Stimulated activated CD4-positive, alpha-beta T cell treated with anti-CD3 and anti-CD28 coated beads, Interleukin-12 subunit alpha, Interleukin-12 subunit beta, amount 100 ng/mL, for 48 hours (primary cell): ENCODE measurements around the gene EMC9.
"Not testable (repeated sequence)": the region's sequence is repeated elsewhere in the genome, so short reads cannot be mapped to it uniquely, and the experiment has no call there.

ENCODE experiments used
- DNase-seq, 3 donors: peaks; one replicate each; pipeline ENCODE4 v3.0.0-alpha.2; 2020; ENCODE audit warnings: low read depth in 2 of 3, low spot score in 1 of 3

EMC9 gene

DNA sequence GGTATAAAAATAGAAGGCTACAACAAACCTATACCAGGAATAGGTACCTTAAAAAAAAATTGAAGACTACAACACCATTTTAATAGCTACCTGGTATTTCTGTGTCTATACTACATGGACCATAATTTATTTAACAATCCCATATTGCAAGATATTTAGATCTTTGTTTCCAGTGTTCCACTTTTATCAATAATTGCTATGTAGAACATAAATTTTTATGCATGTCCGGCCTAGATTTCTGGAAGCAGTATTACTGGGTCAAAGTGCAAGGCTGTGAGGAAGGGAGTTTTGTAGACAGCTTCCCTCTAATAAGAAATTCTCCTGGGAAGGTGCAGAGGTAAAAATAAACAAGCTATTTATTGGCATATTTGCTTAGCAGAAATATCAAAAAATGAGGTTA lies 30.9 kb downstream of the EMC9 start:
- no peak for DNase-seq

- DNase-seq = no peak
Observed at GRCh38 chr14:24110060-24110459, 31.3 kb downstream of the EMC9 start.

DNA sequence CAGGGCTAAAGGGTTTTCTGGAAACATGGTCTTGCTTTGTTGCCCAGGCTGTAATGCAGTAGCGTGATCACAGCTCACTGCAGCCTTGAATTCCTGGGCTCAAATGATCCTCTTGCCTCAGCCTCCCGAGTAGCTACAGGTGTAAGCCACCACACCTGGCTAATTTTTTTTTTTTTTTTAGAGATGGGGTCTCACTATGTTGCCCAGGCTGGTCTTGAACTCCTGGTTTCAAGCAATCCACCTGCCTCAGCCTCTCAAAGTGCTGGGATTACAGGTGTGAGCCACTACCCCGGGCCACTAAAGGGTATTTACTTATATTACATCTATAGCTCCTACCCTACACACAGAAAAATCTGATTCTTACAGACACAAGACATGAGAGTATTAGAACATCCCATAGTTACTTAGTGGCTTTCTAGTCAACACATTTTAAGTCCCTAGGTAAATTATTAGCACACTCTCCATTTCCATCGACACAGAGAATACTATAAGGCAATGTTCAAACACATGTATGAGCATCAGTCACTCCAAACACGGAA lies 33.0 kb downstream of the EMC9 start:
- no peak for DNase-seq

GRCh38 chr14:24106672-24107271 lies 34.6 kb downstream of the EMC9 start:
- DNase-seq = no peak

DNA sequence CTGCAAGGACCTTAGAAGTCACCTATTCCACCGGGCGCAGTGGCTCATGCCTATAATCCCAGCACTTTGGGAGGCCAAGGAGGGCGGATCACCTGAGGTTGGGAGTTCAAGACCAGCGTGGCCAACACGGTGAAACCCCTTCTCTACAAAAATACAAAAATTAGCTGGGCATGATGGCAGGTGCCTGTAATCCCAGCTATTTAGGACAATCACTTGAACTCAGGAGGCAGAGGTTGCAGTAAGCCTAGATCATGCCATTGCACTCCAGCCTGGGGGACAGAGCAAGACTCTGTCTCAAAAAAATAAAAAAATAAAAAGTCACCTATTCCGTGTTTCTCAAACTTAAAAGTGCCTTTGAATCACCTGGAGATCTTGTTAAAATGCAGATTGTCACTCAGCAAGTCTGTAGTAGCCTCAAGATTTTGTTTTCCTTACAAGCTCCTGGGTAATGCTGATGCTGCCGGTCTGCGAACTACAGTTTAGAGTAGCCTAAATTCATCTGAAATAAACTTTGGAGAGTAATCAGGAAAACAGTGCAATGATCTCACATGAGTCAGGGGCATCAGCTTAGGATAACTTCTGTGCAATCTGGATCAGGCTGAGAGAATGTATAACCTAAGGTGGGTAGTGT lies 35.7 kb downstream of the EMC9 start:
- not testable (repeated sequence) for DNase-seq

DNA sequence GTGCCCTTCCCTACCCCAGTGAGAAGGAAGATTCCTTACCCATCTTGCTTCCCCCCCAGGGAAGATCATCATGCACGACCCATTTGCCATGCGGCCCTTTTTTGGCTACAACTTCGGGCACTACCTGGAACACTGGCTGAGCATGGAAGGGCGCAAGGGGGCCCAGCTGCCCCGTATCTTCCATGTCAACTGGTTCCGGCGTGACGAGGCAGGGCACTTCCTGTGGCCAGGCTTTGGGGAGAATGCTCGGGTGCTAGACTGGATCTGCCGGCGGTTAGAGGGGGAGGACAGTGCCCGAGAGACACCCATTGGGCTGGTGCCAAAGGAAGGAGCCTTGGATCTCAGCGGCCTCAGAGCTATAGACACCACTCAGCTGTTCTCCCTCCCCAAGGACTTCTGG lies 37.9 kb downstream of the EMC9 start:
- DNase-seq = no peak

GRCh38 chr14:24102357-24103048 lies 38.9 kb downstream of the EMC9 start:
- no peak for DNase-seq

GRCh38 chr14:24100982-24101494 lies 40.4 kb downstream of the EMC9 start:
- no peak for DNase-seq

DNA sequence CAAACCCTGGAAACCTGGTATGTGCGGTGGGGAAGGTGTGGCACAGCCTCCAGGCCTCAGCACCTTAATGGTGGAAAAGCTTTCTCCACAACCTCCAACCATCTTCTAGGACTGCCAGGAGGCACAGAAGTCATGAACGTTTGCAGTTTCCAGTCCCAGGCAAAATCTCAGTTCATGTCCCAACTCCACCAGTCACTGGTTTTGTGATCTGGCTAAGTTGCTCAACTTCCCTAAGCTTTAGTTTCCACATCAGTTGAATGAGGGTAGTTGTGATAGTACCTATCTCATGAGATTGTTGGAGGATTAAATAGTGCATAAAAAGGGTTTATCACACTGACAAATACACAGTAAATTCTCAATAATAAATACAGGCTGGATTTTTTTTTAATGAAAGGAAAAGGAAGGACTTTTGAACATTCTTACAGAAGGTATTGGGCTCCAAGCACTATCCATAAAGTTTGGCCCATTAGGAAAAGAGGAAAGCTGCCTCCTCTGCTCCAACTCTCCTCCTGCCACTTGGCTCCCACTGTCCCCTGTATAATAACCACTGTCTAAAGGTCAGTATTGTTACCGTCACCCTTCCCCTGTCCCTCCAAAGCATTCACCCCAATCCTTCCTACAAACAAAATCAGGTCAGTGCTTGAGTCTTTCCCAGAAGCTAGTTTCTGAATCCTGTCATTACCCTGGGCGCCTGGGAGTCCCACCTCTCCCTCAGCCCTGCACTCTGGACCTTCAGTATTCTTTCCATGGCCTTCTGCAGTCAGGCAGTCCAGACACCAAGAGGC lies 41.0 kb downstream of the EMC9 start:
- DNase-seq = no peak

DNA sequence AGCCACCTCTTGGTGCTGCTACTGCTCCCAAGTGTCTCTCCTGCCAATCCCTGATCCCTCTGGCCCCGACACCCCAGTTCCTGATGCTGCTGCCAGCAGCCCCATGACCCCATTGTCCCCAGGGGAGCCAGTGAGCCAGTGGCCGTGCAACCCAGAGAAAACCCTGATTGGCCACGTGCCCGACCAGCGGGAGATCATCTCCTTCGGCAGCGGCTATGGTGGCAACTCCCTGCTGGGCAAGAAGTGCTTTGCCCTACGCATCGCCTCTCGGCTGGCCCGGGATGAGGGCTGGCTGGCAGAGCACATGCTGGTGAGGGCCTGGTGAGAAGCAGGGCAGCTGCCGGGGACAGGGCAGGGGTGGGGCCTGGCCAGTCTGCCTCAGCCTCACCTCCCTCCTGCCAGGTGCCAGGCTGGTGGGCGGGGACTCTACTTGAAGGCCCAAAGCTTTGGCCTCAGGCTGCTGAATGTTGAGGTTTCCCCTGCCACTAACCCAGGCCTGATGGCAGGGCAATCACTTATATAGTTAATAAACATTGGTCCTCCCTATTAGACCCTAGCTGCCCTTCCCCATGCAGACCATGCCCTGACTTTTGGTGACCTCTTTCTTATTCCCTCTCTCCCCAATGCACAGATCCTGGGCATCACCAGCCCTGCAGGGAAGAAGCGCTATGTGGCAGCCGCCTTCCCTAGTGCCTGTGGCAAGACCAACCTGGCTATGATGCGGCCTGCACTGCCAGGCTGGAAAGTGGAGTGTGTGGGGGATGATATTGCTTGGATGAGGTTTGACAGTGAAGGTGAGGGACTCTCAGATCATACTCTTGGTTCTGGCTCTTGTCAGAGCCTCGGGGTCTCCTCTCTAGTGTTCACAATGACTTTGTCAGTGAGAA lies 42.2 kb downstream of the EMC9 start:
- DNase-seq = no peak

DNA sequence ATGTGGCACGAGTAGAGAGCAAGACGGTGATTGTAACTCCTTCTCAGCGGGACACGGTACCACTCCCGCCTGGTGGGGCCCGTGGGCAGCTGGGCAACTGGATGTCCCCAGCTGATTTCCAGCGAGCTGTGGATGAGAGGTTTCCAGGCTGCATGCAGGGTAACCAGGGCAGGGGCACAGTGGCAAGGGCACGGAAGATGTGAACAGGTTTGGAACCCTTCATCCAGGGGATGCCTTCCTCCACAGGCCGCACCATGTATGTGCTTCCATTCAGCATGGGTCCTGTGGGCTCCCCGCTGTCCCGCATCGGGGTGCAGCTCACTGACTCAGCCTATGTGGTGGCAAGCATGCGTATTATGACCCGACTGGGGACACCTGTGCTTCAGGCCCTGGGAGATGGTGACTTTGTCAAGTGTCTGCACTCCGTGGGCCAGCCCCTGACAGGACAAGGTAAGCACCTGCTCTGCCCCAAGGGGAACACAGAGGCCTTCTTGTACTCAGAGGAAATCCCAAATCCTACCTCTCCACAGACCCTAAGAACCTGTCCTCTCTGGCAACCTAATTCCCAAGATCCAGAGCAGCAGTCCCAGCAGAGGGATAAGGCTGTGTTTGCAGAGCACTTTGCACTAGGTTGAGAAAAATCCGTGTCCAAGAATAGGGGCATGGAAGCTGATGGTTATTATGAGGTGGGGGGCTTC lies 43.0 kb downstream of the EMC9 start:
- DNase-seq = no peak

DNA sequence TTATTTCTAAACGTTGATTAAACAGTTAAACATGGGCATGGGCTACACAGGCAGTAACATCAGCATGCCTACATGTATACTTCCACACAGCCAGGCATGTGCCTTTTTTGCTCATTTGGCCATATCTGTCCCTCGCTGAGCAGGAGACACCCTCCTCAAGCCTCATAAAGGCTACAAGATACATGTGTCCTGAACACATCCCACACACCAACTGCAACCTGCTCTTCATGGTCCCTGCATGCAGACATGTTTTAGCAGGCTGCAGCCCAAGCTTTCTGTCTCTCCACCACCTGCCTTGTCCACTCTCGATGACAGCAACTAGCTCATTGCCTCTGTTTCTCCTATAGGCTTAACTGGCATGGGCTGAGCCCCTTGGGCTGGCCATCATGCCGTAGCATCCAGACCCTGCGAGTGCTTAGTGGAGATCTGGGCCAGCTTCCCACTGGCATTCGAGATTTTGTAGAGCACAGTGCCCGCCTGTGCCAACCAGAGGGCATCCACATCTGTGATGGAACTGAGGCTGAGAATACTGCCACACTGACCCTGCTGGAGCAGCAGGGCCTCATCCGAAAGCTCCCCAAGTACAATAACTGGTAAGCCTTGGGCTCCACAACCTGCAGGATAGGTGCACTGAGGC lies 44.7 kb downstream of the EMC9 start:
- no peak for DNase-seq

DNA sequence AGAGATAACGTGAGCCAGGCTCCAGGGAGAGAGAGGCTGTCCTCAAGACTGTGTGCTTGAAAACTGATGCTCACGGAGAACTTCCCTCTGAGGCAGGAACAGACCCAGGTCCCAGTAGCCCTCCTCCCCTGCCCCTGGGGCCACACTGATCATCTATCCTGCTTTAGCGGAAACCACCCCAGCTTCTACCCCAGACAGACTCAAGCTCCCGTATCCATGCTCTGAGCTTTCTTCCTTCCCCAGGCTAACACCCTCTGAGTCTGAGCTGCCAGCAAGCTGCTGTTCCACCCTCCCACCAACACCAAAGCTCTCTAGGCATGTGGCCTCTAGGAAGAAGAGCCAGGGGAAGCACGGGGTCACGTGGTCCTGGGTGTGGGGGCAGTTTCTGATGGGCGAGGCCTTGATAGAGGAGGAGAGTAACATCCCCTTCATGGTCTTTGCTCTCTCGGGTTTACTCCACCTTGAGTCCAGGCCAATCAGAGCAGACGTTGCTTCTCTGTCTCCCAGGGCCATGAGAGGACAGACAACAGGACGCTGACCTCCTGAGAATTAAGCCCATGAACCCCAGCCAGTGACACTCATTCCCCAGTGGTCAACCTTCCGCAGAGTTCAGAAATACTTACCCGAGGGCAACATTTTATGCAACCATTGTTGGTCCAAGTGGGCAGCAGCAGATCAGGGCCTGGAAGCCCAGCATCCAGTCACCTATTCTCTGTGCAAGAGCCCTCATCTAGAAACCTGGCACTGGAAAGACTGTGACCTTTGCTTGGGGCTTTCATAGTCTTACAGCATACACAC lies 45.9 kb downstream of the EMC9 start:
- DNase-seq = peak; percentile 53 to 61 (median 56)

GRCh38 chr14:24094841-24095270 lies 46.5 kb downstream of the EMC9 start:
- DNase-seq = no peak

DNA sequence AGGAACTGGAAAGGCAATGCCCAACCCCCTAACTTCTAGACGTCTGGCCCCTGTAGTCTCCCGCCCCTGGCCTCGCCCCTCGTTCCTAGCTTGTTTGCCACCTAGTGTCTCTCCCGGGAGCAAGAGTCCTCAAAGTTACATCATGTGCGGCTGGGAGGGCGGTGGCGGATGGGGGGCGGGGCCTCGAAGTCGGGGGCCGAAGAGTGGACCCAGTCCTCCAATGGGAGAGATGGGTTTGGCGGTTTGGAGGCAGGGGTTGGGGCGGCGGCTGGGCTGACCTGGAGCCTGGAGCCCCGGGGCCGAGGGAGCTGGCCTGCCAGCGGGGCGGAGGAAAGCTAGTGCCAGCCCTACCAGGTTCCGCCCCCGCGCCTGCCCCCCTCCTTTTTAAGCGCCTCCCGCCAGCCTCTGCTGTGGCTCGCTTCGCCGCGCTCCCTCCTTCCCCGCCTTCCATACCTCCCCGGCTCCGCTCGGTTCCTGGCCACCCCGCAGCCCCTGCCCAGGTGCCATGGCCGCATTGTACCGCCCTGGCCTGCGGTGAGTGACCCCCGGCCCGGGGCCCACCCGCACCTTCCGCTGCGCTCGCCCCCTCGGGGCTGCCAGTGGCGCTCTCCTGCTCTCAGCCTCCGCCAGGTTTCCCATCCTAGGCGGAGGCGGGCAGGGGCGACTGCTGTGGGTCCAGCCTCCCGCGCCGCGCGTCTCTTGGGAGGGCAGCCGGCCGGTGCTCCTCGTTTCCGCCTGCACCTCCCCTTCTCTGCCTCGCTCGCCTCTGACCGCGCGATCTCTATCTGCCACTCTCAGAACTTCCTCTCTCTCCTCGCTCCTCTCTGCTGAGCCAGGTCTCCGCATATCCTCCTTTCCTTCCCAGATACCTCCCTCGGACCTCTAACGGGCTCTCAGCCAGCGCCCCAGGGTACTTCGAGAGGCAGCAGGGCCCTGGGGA lies 47.2 kb downstream of the EMC9 start, which contains the start of gene PCK2:
PCK2 (plus strand) TSS at position 411 of the 940 bp plus-strand sequence; CDS start at position 506, 95 bp downstream.
- DNase-seq = peak; percentile 75 to 88 (median 87)

GRCh38 chr14:24093207-24093900 lies 48.0 kb downstream of the EMC9 start:
- no peak for DNase-seq
